Tibial nerve (tissue), 4 donors: Measurements from ENCODE around the gene PSMC3.

Source experiments
- CTCF ChIP-seq, 5 experiments: fragments of 200-600 bp in 3 of 5; fragments of 450-650 bp in 2 of 5; sonication (generic) in 3 of 5; IDR thresholded peaks; one replicate each; pipeline ENCODE4 v1.5.1; 2016 to 2019; ENCODE audit warnings: antibody characterized with exemption in 5 of 5, mild to moderate bottlenecking in 3 of 5, moderate library complexity in 2 of 5
- EP300 ChIP-seq, 2 donors: sonication (generic); formaldehyde crosslinking; IDR thresholded peaks; one replicate each; pipeline ENCODE4 v1.6.1; 2017; ENCODE audit warnings: antibody characterized with exemption in 2 of 2, mild to moderate bottlenecking in 1 of 2
- POLR2A ChIP-seq, 2 donors: fragments of 450-650 bp; IDR thresholded peaks; one replicate each; pipeline ENCODE4 v1.6.1; 2017; ENCODE audit warnings: antibody characterized with exemption in 2 of 2, mild to moderate bottlenecking in 2 of 2, moderate library complexity in 2 of 2

GRCh38 chr11:47451436-47451835 is 25.2 kb upstream of the PSMC3 start:
- TF ChIP-seq CTCF (IDR thresholded peaks at IDR 0.05) (no peak), POLR2A (IDR thresholded peaks at IDR 0.05) (no peak), EP300 (IDR thresholded peaks at IDR 0.05) (no peak)
